Cortex of kidney (tissue), 1 donor: ENCODE results near the gene PCDHGC5.

ENCODE experiments used
- DNase-seq: peaks from one replicate; lab custom pipeline; 2025; lab: John Stamatoyannopoulos, UW

The PCDHGC5 gene

DNA sequence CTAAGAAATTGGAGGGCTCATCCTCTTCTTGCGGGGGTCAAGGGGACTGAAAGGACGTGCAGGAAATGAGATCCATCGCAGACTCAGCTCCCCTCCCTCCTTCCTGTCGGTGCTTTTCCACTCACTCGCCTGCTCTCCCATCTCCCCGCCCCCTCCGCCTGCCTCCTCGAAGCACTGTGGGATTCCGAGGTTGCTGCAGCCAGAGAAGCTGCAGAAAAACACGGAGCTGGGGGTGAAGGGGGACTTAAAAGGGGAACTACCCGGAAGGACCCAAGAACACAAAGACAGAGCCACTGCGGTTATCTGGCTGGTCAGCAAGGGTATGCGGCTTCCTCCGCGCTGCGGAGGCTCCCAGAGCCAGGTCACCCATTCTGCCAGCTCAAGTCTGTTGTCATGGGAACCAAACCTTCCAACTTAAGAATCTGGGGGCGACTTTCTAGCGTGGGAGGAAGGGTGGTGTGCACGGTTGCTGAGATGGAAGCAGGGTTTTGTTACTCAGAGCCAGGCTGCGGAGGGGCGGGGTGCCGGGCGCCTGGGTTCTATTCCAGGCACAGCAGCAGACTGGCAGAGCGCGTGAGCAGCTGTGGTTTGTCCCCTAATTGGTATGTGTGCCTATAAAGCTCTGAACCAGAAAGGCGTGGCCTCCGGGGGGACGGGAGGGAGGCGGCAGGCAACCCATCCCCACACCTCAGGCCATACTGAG, 24.9 kb downstream of the PCDHGC5 start:
- no peak for DNase-seq

DNA sequence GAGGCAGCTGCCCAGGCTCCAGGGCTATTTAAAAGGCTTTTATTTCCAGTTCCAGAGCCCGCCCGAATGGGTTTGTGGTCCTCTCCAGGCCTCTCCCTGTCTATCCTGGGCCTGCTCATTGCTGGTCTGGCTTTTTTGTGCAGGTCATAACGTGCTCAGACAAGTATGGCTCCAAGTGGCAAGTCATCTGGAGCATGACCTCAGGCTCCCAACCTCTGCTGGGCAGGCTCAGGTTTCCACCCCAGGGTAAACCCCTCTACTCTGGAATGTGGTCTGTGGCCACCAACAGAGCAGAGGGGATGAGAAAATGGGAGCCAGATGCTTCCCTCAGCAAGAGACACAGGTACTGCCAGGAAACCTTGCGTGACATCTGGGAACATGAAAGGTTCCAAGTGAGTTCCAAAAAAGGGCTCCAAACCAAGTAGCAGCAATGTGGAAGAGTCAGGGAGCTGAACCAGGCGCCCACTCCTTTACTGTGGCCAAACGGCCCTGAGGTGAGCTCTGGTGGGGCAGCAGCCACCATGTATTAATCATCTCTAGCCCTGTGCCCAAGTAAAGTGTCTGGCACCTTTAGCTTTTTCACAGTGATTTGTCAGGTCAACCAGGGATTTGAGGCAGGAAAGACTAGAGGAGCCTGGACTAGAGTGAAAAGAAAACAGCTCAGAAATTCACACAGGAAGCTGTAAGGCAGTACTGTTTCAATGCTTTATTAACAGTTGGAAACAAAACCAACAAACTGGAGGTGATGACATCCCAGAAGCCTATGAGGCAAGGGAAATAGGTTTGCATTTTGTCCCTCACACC, 25.7 kb downstream of the PCDHGC5 start:
- DNase-seq, result no peak

DNA sequence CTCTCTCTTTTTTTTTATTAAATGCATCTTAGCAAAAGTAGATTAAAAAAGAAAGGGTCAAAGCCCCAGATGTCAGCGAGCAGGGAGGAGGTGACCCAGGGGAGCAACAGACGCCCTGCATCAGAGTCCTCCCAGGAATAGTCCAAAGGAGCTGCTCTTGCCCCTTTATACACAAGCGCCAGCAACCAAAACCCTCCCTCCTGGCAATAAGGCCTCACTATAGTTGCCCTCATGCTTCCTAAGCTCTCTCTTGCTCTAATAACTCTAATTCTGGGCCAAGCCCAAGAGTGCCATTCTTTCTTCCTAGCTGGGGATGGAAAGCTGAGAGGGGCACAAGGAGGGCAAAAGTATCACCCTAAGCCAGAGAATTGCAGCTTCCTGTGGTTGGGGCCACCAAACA, 26.3 kb downstream of the PCDHGC5 start:
- no peak for DNase-seq

DNA sequence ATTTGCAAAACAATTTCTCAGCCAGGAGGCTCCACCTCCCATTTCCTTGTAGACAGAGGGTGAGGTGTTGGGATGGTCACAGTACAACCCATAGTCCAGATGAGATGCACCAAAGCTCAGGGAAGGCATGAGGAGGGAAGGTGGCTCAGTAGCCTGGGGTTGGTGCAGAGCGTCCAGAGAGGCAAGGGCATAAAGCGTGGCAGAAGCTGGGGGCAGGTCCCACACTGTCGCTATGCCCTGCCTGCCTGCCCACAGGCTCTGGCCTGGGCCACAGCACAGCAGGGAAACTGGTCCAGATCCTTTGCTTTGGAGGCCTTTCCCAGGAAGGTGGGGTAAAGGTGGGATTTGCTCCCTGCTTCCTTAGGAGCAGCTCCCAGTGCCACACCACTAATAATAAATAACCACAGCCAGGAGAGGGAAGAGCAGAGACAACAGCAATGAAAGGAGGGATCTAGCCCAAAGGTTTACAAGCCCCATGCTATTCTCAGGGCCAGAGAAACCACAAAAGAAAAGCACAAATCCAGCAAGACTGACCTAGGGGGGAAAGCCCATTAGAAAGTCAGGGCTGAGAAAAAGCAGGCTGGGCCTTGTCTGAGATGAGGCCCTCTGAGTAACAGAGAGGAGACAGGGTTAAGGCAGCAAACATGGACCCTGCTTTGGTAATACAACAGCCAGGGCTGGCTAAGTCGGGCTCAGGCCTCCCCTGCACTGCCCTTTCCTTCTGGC, 27.2 kb downstream of the PCDHGC5 start:
- DNase-seq, result no peak

DNA sequence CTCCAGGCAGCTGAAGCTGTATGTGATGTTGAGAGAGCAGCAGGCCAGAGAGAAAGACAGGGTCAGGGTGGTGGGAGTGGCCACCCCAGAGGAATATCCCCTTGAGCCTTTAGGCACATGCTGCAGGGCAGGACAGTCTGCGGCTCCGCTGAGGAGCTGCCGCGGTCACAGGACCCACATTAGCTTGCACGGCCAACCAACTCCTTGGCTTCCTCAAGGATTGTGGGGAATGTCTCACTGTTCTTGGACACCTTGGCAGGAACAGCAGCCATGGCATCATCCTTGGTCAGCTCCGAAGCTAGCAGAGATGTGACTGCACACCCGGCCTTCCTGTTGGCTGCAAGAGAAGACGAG, 27.8 kb downstream of the PCDHGC5 start:
- DNase-seq, result no peak

DNA sequence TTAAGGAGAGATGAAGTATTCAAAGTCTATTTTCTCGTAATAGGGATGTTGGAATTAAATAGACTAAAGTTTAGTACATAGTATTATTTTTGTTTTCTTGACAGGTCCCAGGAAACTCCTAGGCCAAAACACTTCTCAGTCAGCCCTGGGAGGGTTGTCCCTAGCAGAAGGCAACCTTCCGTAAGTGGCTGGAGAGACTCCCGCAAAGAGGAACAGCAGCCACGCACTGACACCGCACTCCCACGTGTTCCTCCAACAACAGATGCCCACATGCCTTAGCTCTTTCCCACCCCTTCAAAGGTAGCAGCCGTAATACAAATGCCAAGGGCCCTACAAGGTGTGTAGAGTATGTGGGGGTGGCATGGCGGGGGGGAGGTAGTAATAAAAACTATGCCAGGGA, 28.4 kb downstream of the PCDHGC5 start:
- no peak for DNase-seq

DNA sequence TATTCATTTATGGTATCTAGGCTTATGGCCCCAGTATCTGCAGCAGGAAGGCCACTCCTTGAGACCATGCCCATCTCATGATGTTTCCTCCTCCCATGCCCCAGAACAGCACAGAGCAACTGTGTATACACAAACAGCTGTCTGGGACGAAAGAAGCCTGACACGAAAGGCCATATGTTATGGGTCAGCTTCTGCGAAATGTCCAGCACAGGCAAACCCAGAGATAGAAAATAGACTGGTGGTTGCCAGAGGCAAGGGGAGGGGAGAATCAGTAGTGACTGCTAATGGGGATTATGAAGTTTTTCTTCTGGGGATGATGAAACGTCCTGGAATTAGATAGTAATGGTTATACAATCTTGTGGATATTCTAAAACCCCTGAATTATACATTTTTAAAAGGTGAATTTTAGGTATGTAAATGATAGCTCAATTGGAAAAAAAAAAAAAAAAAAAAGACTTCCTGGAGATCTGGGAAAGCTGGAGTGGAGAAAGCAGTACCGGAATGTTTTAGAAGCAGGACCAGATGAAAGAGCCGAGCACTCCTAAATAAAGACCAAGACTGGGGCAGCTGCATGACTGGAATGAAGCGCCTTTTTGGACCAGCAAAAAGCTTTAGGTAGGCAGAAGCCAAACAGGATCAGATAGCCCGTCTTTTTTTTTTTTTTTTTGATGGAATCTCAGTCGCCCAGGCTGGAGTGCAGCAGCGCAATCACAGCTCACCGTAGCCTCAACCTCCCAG, 29.2 kb downstream of the PCDHGC5 start:
- DNase-seq, result no peak

DNA sequence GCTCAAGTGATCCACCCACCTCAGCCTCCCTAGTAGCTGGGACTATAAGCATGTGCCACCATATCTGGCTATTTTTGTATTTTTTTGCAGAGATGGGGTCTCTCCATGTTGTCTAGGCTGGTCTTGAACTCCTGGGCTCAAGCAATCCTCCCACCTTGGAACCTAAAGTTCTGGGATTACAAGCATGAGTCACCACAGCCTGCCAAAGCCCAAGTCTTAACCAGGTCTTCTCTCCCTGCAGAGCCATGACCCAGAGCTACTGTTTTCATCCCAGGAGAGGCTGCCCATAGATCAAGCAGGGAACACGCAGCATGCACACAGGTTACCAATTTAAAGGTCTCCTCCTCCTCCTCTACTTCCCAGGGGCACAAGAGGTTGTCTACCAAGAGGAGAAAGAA, 29.7 kb downstream of the PCDHGC5 start:
- DNase-seq, result no peak

DNA sequence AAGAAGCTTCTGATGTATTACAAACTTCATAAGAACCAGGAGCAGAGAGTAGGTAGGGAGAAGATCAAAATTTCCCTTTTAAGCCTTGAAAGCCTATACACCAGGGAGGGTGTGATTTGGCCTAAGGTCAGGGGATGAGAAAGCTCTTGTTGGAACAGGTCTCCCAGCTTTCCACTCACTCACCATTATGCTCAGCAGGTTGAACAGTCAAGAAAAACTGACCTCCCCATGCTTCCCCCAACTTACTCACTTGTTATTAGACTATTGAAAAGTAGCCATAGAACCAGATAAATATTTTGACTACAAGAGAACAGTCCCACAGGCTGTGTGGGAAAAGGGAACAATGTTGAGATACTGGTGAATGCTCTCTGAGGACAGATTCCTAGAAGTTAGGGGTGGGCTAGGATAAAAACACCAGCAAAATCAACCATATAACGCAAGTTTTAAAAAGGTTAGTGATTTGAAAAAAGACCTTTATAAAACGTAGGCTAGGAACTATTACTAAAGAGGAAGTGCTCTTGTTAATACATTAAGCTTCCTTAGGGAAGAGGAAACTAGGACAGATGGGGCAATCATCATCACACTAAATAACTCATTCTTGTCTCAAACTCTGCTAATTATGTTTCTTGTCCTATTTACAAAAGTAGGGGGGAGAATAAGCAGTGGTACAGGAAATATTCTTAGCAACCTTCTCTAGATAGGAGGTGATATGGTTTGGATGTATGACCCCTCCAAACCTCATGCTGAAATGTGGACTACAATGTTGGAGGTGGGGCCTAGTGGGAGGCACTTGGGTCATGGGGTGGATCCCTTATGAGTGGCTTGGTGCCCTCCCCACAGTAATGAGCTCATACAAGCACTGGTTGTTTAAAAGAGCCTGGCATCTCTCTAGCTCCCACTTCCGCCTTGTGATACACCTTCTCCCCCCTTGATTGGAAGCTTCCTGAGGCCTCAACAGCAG, 31.0 kb downstream of the PCDHGC5 start:
- no peak for DNase-seq

DNA sequence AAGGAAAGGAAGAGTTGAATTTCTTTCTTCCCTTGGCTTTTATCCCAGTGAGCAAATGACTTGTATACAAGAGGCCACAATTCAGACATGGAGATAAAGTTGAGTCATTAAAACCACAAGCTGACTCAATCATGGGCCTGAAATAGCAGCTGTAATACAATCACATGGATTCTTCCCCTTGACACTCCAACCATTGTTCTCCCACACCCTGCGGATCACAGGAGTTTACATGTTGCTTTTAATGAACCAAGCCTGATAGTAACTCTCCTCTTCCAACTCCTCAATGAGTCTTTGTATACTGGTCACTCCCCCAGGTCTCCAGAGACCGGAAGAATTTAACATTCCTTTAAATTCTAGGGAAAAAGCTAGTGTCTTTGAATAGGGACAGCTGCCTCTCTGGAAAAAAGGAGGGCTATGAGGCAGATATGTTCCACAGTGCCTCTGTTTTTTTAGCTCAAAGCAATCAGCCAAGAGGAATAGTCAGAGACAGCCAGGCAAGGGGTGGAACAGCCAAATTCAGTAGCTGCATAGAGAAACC, 32.4 kb downstream of the PCDHGC5 start:
- no peak for DNase-seq

DNA sequence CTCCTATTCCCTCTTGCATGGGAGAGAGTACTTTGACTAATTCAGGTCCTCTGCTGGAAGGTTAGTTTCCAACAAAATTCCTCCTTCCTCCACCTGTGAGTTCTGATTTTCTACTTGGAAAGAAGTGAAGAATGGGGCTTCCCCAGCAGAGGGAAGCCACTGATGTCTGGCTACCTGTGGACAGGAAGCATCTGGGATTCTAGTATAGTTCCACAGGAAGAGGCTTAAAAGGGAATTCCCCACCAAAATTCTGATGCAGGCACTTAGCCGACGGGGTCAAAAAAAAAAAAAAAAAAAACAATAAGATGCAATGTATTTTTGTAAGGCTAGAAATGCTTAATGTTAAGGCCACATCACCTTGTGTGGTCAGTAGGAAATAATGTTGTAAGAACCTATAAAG, 33.4 kb downstream of the PCDHGC5 start:
- DNase-seq, result no peak

DNA sequence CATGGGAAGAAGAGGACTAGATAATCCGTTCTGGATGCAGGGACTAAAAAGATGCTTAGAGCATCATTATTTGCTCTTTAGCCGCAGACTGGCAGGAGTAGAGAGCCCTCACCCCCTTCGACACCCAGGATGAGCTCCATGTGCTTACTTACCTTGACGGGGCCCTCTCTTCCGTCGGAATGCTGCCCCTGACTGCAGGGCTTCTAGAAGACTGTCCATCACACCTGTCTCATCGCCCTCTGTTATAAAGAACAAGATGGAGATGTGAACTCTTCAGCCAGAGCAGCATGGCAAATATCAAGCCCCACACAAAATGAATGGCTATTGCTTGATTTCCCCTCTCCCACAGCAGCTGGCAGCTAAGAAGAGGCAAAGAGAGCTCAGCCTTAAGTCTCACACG, 35.1 kb downstream of the PCDHGC5 start:
- DNase-seq, result no peak

DNA sequence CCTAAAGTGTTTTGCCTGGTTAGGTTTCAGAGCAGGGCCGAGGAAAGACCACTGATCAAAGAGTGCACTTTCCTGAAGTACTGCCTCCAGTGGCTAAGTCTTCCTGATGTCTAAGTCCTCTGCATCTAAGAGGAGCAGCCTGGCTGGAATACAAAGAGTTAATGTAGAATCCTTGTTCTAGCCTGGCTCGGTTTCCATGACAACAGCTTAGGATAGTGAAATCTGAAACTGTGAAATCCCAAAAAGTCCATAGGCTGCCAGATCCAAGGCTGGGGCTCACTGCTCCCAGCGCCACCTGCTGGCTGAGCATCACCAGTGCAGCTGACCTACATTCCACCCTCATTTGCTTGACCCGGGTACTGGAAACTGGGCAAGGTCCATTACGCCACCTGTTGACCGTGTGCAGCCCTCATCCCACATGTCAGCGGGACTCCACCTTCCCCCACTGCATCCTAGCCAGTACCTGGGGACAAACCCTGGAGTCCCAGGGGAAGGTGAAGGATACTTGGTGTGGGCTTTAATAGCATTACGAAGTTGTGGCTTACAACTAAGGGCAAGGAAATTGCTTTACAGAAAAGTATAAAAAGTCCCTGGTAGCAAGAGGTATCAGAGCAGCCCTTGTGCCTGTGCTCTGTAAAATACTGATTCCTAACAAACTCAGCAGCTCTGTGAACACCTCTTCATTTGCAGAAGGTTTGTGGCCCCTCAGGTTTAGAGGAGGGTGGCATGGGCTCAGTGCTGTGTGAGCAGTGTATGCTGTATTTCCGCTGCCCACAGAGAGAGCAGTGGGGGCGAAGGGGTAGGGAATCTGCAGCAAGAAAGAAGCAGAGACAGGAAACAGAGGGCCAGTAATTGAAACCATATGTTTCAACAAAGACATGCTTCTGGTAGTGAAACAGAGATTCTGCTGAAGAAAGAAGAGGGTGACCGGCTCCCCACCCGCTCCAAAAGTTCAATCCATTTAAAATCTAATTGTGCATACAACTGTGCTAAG, 36.0 kb downstream of the PCDHGC5 start:
- no peak for DNase-seq

DNA sequence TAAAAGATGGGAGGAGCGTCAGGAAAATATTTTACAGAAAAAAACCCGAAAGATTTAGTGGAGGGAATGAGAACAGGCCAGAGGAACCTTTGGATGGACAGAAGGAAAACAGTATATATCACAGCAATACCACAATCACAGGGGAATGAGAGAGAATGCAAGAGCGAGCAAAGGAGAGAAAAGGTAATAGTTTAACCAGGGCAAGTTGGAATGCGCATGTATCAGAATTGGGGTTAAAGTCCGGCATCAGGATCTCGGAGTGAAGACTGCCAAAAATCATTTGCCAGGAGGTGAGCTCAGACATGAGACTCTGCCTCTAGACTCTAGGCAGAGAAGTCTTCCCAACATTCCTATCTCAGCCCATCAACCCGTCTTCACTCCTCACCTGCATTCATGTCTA, 36.8 kb downstream of the PCDHGC5 start:
- no peak for DNase-seq

DNA sequence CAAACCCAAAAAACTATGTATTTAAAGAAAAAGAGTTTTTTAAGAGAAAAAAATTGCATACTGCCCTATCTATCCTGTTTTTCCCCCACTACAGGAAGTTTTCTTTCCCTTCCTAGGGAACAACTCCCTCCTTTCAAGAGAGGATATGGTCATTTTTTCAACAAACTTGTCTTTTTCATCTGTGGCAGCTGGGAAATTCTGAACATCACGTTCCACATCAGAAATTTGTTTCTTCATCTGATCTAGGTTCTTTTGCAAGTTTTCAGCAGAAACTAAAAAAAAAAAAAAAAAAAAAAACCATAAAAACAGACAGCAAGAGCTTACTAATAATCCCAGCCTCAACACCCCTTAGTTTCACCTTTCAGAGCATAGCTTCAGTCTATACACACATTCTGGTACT, 38.5 kb downstream of the PCDHGC5 start:
- DNase-seq, result no peak

DNA sequence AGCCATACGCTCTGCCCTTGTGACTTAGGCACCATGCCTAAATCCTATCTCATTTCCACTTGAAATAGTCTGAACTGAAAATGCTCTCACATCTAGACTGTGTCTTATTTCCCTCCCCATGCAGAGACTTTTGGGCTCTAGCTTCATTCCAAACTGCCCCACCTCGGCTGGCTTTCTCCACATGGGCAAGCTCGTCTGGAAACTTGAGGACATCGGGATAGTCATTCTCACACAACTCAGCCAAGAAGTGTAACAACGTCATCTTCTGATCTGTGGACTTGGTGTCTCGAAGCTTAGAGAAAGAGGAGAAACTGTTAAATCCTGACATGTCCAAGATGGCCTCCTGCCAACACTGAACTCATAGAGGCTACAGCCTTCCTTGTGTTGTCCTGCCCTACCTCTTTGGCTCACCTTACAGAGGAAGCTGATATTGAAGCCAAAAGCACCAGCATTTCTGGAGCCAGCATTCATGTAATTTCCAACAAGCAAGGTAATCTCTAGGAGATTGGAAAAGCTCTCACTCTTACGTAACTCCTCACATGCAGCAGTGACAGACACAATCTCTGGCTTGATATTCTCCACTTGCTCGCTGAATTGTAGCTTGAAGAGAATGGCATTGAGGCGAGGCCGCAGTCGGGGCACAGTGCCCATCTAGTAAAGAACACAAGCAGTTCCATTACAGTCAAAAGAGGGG, 39.6 kb downstream of the PCDHGC5 start:
- DNase-seq, result no peak

DNA sequence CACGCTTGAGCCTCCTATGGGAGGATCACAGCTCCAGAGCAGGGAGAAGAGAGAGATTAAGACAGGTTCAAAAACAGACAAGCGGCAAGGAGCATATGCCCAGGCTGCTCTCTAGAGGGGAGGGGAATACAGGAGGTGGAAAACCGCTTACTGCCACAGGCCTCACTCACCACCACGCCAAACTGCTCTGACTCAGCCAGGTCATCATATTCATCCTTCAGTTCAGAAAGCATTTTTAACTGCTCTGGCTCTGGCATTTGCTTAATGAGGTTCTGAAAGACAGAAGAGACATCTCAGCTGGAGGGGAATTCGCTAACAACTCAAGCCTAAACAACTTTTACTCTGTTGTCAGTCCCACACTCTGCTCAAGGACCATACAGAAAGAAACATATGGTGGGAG, 40.1 kb downstream of the PCDHGC5 start:
- no peak for DNase-seq

DNA sequence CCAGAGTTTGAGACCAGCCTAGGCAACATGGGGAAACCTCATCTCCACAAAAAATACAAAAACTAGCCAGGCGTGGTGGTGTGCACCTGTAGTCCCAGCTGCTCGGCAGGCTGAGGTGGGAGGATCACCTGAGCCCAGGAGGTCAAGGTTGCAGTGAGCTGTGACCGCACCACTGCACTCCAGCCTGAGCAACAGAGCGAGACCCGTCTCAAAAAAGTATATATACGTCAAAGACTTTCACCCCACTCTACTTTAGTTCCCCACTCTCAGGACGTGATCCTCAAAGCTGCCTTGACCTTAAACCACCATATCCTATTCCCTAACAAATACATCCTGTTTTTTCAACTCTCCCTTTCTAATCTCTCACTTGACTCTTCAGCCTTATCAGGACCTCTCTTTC, 41.0 kb downstream of the PCDHGC5 start:
- no peak for DNase-seq

DNA sequence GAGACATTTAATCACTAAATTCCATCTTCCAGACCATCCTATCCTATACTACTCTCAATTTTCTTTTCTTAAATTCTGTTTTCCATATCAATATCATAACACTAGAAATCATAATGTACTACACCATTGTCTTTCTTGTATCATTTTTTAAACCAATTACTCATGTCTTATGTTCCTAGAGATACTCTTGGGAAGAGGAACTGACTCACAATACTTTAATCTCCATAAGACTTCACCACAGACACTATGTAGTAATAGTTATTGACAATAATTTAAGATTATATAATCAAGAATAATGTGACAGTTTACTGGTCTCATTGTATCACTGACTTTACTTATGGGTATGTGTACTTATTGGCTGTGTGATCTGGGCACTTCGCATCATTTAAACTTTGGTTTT, 43.8 kb downstream of the PCDHGC5 start:
- DNase-seq, result no peak
